ENCODE measurements around the gene PML. TPM values are rescaled to one million over a fixed set of nuclear protein-coding genes. Genes with fewer than 3 reads are reported as not detected.
"Not testable (repeated sequence)": the region's sequence is repeated elsewhere in the genome, so short reads cannot be mapped to it uniquely, and the experiment has no call there.

PML gene
- total and polyA plus RNA-seq, 4 donors, result 33.9 to 80.5 (median 60.8) TPM

GRCh38 chr15:74095610-74096009 is 101.1 kb downstream of the PML start:
- not testable (repeated sequence) for H3K4me3 ChIP-seq; H3K9ac ChIP-seq (ENCODE audit: insufficient read depth in 1 of 2, low read length in 2 of 2); H3K27me3 ChIP-seq (ENCODE audit: control insufficient read depth in 3 of 3, insufficient read depth in 3 of 3, low read length in 2 of 3); H3K27ac ChIP-seq (ENCODE audit: low read depth in 1 of 2, low read length in 1 of 2); H3K36me3 ChIP-seq (ENCODE audit: control insufficient read depth in 4 of 4, insufficient read depth in 4 of 4, low read length in 4 of 4); DNase-seq; ATAC-seq (ENCODE audit: insufficient read depth, low FRiP score); H3K9me3 ChIP-seq (ENCODE audit: control insufficient read depth in 4 of 4, insufficient read depth in 3 of 4, low read length in 3 of 4); H3K4me1 ChIP-seq (ENCODE audit: control insufficient read depth in 5 of 5, insufficient read depth in 5 of 5, low read length in 5 of 5)
- 87 to 92% methylated on average over 6 to 8 of the region's 10 CpGs for WGBS, 2 donors

- not testable (repeated sequence) for H3K9me3 ChIP-seq (ENCODE audit: control insufficient read depth in 4 of 4, insufficient read depth in 3 of 4, low read length in 3 of 4); H3K36me3 ChIP-seq (ENCODE audit: control insufficient read depth in 4 of 4, insufficient read depth in 4 of 4, low read length in 4 of 4); H3K4me1 ChIP-seq (ENCODE audit: control insufficient read depth in 5 of 5, insufficient read depth in 5 of 5, low read length in 5 of 5); H3K4me3 ChIP-seq; H3K27me3 ChIP-seq (ENCODE audit: control insufficient read depth in 3 of 3, insufficient read depth in 3 of 3, low read length in 2 of 3); DNase-seq; H3K27ac ChIP-seq (ENCODE audit: low read depth in 1 of 2, low read length in 1 of 2); H3K9ac ChIP-seq (ENCODE audit: insufficient read depth in 1 of 2, low read length in 2 of 2); ATAC-seq (ENCODE audit: insufficient read depth, low FRiP score)
- WGBS, 2 donors, result no CpG with 5 or more reads among the region's 27 CpGs
These were observed 102.4 kb downstream of the PML start for GRCh38 chr15:74096753-74097474.

Small RNA genes within 50 kb of the gene (small RNA-seq; reads per million reads assigned to genes)
- gene RN7SL429P (ENCODE audit: low replicate concordance), result not detected

Other genes with a start within 250 kb of the PML start
- 1 to 10 TPM; 3.1 to 5.6 TPM for gene INSYN1, start 241.4 kb upstream of the PML start, total RNA-seq
- gene INSYN1, start 241.4 kb upstream of the PML start, polyA plus RNA-seq, result 1 to 10 TPM in 1 of 2 donors, under 1 TPM in 1; 0.86 to 4.9 TPM
- gene TBC1D21, start 121.2 kb upstream of the PML start, total RNA-seq, result not detected
- gene TBC1D21, start 121.2 kb upstream of the PML start, polyA plus RNA-seq, result not detected
- 10 to 100 TPM; 13.1 to 25.3 TPM for gene LOXL1, start 68.3 kb upstream of the PML start, total RNA-seq
- gene LOXL1, start 68.3 kb upstream of the PML start, polyA plus RNA-seq, result 10 to 100 TPM in 1 of 2 donors, 1 to 10 TPM in 1; 9.4 to 15.5 TPM
- gene STOML1, start 2.4 kb upstream of the PML start, total RNA-seq, result 10 to 100 TPM; 10.3 to 30.5 TPM
- 10 to 100 TPM; 23.4 to 35.4 TPM for gene STOML1, start 2.4 kb upstream of the PML start, polyA plus RNA-seq
- gene GOLGA6A, start 87.8 kb downstream of the PML start, total RNA-seq, result under 1 TPM in 1 of 2 donors, not detected in 1; 0.14 TPM
- under 1 TPM in 1 of 2 donors, not detected in 1; 0.03 TPM for gene GOLGA6A, start 87.8 kb downstream of the PML start, polyA plus RNA-seq
- gene ISLR2, start 135.9 kb downstream of the PML start, total RNA-seq, result 10 to 100 TPM in 1 of 2 donors, under 1 TPM in 1; 0.31 to 10.2 TPM
- under 1 TPM; 0.31 to 0.51 TPM for gene ISLR2, start 135.9 kb downstream of the PML start, polyA plus RNA-seq
- gene ISLR, start 179.0 kb downstream of the PML start, total RNA-seq, result 10 to 100 TPM; 14.6 to 30.4 TPM
- 10 to 100 TPM in 1 of 2 donors, 1 to 10 TPM in 1; 2.8 to 13.8 TPM for gene ISLR, start 179.0 kb downstream of the PML start, polyA plus RNA-seq
- gene STRA6, start 208.1 kb downstream of the PML start, total RNA-seq, result 1 to 10 TPM in 1 of 2 donors, under 1 TPM in 1; 0.40 to 2.6 TPM
- gene STRA6, start 208.1 kb downstream of the PML start, polyA plus RNA-seq, result 1 to 10 TPM in 1 of 2 donors, under 1 TPM in 1; 0.49 to 1.1 TPM
- 10 to 100 TPM in 1 of 2 donors, 1 to 10 TPM in 1; 6.2 to 12.1 TPM for gene CCDC33, start 241.6 kb downstream of the PML start, total RNA-seq
- gene CCDC33, start 241.6 kb downstream of the PML start, polyA plus RNA-seq, result 10 to 100 TPM in 1 of 2 donors, 1 to 10 TPM in 1; 4.3 to 14.1 TPM

Measured in lung (tissue), 11 donors.